AG09309 (cell line): ENCODE results near the gene SLC27A1.

Source experiments
- DNase-seq: peaks from one replicate; pipeline ENCODE4 v3.0.0-alpha.2; 2010; ENCODE audit warnings: low read depth
- H3K4me3 ChIP-seq: 2 replicates; pipeline ENCODE4 v1.5.1; 2011; ENCODE audit warnings: mild to moderate bottlenecking, low read depth, low read length, moderate library complexity; ENCODE audit not compliant: control insufficient read depth
- CTCF ChIP-seq: IDR thresholded peaks from 2 replicates; pipeline ENCODE4 v1.5.1; 2011; ENCODE audit warnings: mild to moderate bottlenecking, low read depth, low read length, inconsistent platforms; ENCODE audit not compliant: insufficient read depth, control insufficient read depth; ENCODE audit errors: missing control alignments

SLC27A1 gene

GRCh38 chr19:17530586-17530985, 60.3 kb downstream of the SLC27A1 start:
- no peak for TF ChIP-seq CTCF
- no peak for DNase-seq
- H3K4me3 ChIP-seq, result no peak overlapping the region

GRCh38 chr19:17532116-17532515, 61.8 kb downstream of the SLC27A1 start:
- no peak for DNase-seq
- TF ChIP-seq CTCF, result no peak

DNA sequence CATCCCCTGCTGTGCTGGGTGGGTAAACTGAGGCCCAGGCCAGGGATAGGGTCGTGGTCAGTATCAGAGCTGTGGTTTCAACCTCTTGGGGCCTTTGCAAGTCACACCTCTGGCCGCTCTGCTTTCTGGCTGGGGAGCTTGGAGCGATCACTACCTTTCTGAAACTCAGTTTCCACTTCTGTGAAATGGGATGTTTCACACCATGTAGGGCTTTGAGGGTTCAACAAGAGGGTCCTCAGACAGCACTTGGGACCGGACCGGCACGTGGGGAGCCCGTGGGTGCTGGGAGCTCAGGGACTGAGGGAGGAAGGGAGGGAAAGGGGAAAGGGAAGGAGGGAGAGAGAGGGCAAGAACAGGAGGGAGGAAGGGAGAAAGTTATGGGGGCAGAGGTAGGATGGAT, 62.2 kb downstream of the SLC27A1 start:
- no peak for DNase-seq
- H3K4me3 ChIP-seq, result no peak overlapping the region
- TF ChIP-seq CTCF, result no peak

More at GRCh38 chr19:17532116-17532515, 61.8 kb downstream of the SLC27A1 start:
- no peak overlapping the region for H3K4me3 ChIP-seq

- DNase-seq, result no peak
- TF ChIP-seq CTCF, result no peak
- H3K4me3 ChIP-seq, result no peak overlapping the region
Measured at GRCh38 chr19:17534767-17535166, 64.4 kb downstream of the SLC27A1 start.

DNA sequence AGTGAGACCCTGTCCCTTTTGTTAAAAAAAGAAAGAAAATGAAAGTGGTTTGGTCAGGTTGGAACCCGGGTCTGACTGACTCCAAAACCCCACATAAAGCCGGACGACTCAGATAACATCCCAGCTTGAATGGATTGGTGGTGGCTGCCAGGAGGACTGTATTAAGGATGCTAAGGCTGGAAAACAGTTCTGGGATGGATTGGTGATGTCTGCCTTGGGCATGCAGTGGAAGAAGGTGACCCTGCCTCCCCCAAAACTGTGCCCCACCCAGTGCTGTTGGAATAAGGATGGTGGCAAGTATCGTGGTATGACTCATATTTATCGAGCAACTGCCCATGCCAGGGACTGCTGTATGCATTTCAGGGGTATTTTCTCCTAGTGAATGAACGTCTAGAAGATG, 66.6 kb downstream of the SLC27A1 start:
- no peak overlapping the region for H3K4me3 ChIP-seq
- TF ChIP-seq CTCF, result no peak
- DNase-seq, result no peak

GRCh38 chr19:17538684-17539237, 68.4 kb downstream of the SLC27A1 start:
- peak overlapping the region; percentile 35 for H3K4me3 ChIP-seq
- no peak for TF ChIP-seq CTCF
- DNase-seq, result no peak
